HepG2 (cell line): ENCODE measurements around the gene TAPBP. TPM values are rescaled to one million over a fixed set of nuclear protein-coding genes. Genes with fewer than 3 reads are reported as not detected.

Experiments
- ARNTL ChIP-seq: sonication (generic); formaldehyde crosslinking; IDR thresholded peaks from 2 replicates; pipeline ENCODE4 v1.4.0; 2020; ENCODE audit warnings: mild to moderate bottlenecking, missing genetic modification reagents
- CENPX ChIP-seq: sonication (generic); formaldehyde crosslinking; IDR thresholded peaks from 2 replicates; pipeline ENCODE4 v1.9.0; 2021; ENCODE audit warnings: mild to moderate bottlenecking, missing genetic modification reagents, moderate library complexity
- ETV5 ChIP-seq: IDR thresholded peaks from 2 replicates; pipeline ENCODE4 v1.6.1; 2018; ENCODE audit warnings: missing biosample characterization, missing genetic modification reagents, inconsistent platforms, borderline replicate concordance
- GPBP1L1 ChIP-seq: sonication (generic); formaldehyde crosslinking; IDR thresholded peaks from 2 replicates; pipeline ENCODE4 v1.5.0; 2020; ENCODE audit warnings: mild to moderate bottlenecking, missing genetic modification reagents
- HINFP ChIP-seq: sonication (generic); formaldehyde crosslinking; IDR thresholded peaks from 2 replicates; pipeline ENCODE4 v1.4.0; 2020; ENCODE audit warnings: low read depth, mild to moderate bottlenecking, missing genetic modification reagents
- KDM6A ChIP-seq: IDR thresholded peaks from 2 replicates; pipeline ENCODE4 v1.6.1; 2016; ENCODE audit warnings: low read depth
- NFYC ChIP-seq: IDR thresholded peaks from 2 replicates; pipeline ENCODE4 v1.6.1; 2016; ENCODE audit warnings: missing genetic modification reagents, missing compliant biosample characterization
- PHF5A ChIP-seq: IDR thresholded peaks from one replicate; pipeline ENCODE4 v1.6.1; 2018; ENCODE audit warnings: low read depth, missing genetic modification reagents; ENCODE audit not compliant: unreplicated experiment
- SOX5 ChIP-seq: IDR thresholded peaks from 2 replicates; pipeline ENCODE4 v1.6.1; 2016; ENCODE audit warnings: borderline replicate concordance
- YEATS2 ChIP-seq: sonication (generic); formaldehyde crosslinking; IDR thresholded peaks from 2 replicates; pipeline ENCODE4 v1.4.0; 2020; ENCODE audit warnings: missing genetic modification reagents, borderline replicate concordance
- ZBED4 ChIP-seq: sonication (generic); formaldehyde crosslinking; IDR thresholded peaks from 2 replicates; pipeline ENCODE4 v1.4.0; 2020; ENCODE audit warnings: missing genetic modification reagents, borderline replicate concordance
- ZNF317 ChIP-seq: sonication (generic); formaldehyde crosslinking; IDR thresholded peaks from 2 replicates; pipeline ENCODE4 v1.5.0; 2020; ENCODE audit warnings: mild to moderate bottlenecking, missing genetic modification reagents
- ZNF549 ChIP-seq: sonication (generic); formaldehyde crosslinking; IDR thresholded peaks from 2 replicates; pipeline ENCODE4 v1.5.0; 2020; ENCODE audit warnings: missing genetic modification reagents
- ZNF644 ChIP-seq: IDR thresholded peaks from 2 replicates; pipeline ENCODE4 v1.6.1; 2016; ENCODE audit warnings: low read depth
- ZNF704 ChIP-seq: sonication (generic); formaldehyde crosslinking; IDR thresholded peaks from 2 replicates; pipeline ENCODE4 v1.8.1; 2023; ENCODE audit warnings: mild to moderate bottlenecking, inconsistent platforms, moderate library complexity, missing genetic modification reagents, borderline replicate concordance
- ZNF709 ChIP-seq: sonication (generic); formaldehyde crosslinking; IDR thresholded peaks from 2 replicates; pipeline ENCODE4 v1.5.0; 2020; ENCODE audit warnings: mild to moderate bottlenecking, missing genetic modification reagents
- ZUFSP ChIP-seq: sonication (generic); formaldehyde crosslinking; IDR thresholded peaks from 2 replicates; pipeline ENCODE4 v1.9.0; 2021; ENCODE audit warnings: missing genetic modification reagents, mild to moderate bottlenecking, borderline replicate concordance
- ZXDC ChIP-seq: sonication (generic); formaldehyde crosslinking; IDR thresholded peaks from 2 replicates; pipeline ENCODE4 v1.5.0; 2020; ENCODE audit warnings: mild to moderate bottlenecking, missing genetic modification reagents
- polyA plus RNA-seq, 8 experiments: library from polyadenylated mRNA; depleted of rRNA in 3 of 8; stranded (reverse) in 7 of 8; unstranded in 1 of 8; fragments of >200 nt; fragmentation: Illumina TruSeq in 4 of 8; extraction: Trizol in 4 of 8; gene quantifications; 2 replicates each; pipeline versions ENCODE4 v1.2.1 to v1.2.3, GENCODE V29; 2011 to 2016; ENCODE audit warnings: low read depth in 4 of 8, missing spikeins in 1 of 8, mixed read lengths in 1 of 8; ENCODE audit not compliant: insufficient read depth in 1 of 8
- total RNA-seq, 5 experiments: library from RNA; depleted of rRNA; stranded (reverse); fragments of >200 nt; fragmentation: Illumina TruSeq; extraction: Trizol; gene quantifications; 2 replicates each; pipeline ENCODE4 v1.2.3, GENCODE V29; 2016; ENCODE audit warnings: low read depth in 1 of 5

Gene TAPBP
- total and polyA plus RNA-seq, 2 of the 13 experiments (the other 11 are each of a cell fraction or from before 2014, with no cell fraction given) = 27.4 to 32.3 TPM

GRCh38 chr6:33314515-33314942 is 651 bp upstream of the TAPBP start (continued):
- TF ChIP-seq ZBED4 (no peak), PHF5A (no peak), ZNF709 (CRISPR knock-in tag) (no peak), ZNF704 (CRISPR knock-in tag) (no peak), GPBP1L1 (no peak), SOX5 (CRISPR knock-in tag) (peak; percentile 25; the same call in 1 of the 2 replicates), NFYC (no peak), ZUFSP (CRISPR knock-in tag) (no peak), YEATS2 (CRISPR knock-in tag) (peak; percentile 26; the same call in 1 of the 2 replicates), ETV5 (CRISPR knock-in tag) (no peak), HINFP (no peak), ARNTL (no peak), ZNF644 (CRISPR knock-in tag) (no peak), ZNF317 (CRISPR knock-in tag) (no peak), CENPX (CRISPR knock-in tag) (no peak), KDM6A (no peak), ZXDC (no peak), ZNF549 (no peak)
